WTC11 (cell line): ENCODE data around the gene SMIM31. TPM values are rescaled to one million over a fixed set of nuclear protein-coding genes. Genes with fewer than 3 reads are reported as not detected.

ENCODE experiments used
- ATAC-seq: fragments of 200-7000 bp; cut with Tn5 transposase; 2 replicates; pipeline ENCODE4 v1.10.0; 2021; ENCODE audit warnings: mild to moderate bottlenecking, moderate library complexity
- CTCF ChIA-PET: fragments of 300-600 bp; sonication (Branson Sonifier 250); formaldehyde crosslinking; loops from one replicate; lab custom pipeline; 2021; ENCODE audit warnings: antibody characterized with exemption; lab: Charles Lee
- POLR2A ChIA-PET: fragments of 350-600 bp; sonication (Branson Sonifier 250); formaldehyde crosslinking; loops from one replicate; lab custom pipeline; 2021; ENCODE audit warnings: antibody characterized with exemption; lab: Charles Lee
- DNase-seq: peaks from one replicate; pipeline ENCODE4 v3.0.0; 2021; ENCODE audit warnings: low spot score
- H3K27ac Mint-ChIP-seq: 2 replicates; pipeline ENCODE4 v1.8.0; 2021; ENCODE audit warnings: mixed read lengths
- H3K27me3 Mint-ChIP-seq: 2 replicates; pipeline ENCODE4 v1.8.0; 2021; ENCODE audit warnings: low read depth, mild to moderate bottlenecking, moderate library complexity, mixed read lengths
- H3K36me3 Mint-ChIP-seq: 2 replicates; pipeline ENCODE4 v1.8.0; 2021; ENCODE audit warnings: mixed read lengths
- H3K4me1 Mint-ChIP-seq: 2 replicates; pipeline ENCODE4 v1.8.0; 2022; ENCODE audit warnings: mixed read lengths
- H3K4me3 Mint-ChIP-seq: 2 replicates; pipeline ENCODE4 v1.8.0; 2021; ENCODE audit warnings: mild to moderate bottlenecking, moderate library complexity, mixed read lengths
- H3K9me3 Mint-ChIP-seq: 2 replicates; pipeline ENCODE4 v1.8.0; 2021; ENCODE audit warnings: mixed read lengths
- FOXJ3 ChIP-seq: sonication (generic); formaldehyde crosslinking; IDR thresholded peaks from 2 replicates; pipeline ENCODE4 v1.9.0; 2021; ENCODE audit warnings: missing genetic modification reagents, mild to moderate bottlenecking, borderline replicate concordance
- GABPB1 ChIP-seq: sonication (generic); formaldehyde crosslinking; IDR thresholded peaks from 2 replicates; pipeline ENCODE4 v1.8.1; 2023; ENCODE audit warnings: mild to moderate bottlenecking, missing genetic modification reagents
- GTF2I ChIP-seq: fragments of 250-450 bp; sonication (Bioruptor Pico); conservative IDR thresholded peaks from 2 replicates; pipeline ENCODE4 v1.4.0; 2021; ENCODE audit warnings: mild to moderate bottlenecking
- JAZF1 ChIP-seq: fragments of 250-450 bp; sonication (Bioruptor Pico); IDR thresholded peaks from 2 replicates; pipeline ENCODE4 v1.9.0; 2021; ENCODE audit warnings: moderate library complexity, mild to moderate bottlenecking, inconsistent platforms
- JUN ChIP-seq: sonication (generic); formaldehyde crosslinking; IDR thresholded peaks from 2 replicates; pipeline ENCODE4 v1.8.0; 2023; ENCODE audit warnings: mild to moderate bottlenecking, missing genetic modification reagents
- MXD4 ChIP-seq: fragments of 250-450 bp; sonication (Bioruptor Pico); IDR thresholded peaks from 2 replicates; pipeline ENCODE4 v1.8.0; 2021; ENCODE audit warnings: mild to moderate bottlenecking, moderate library complexity, borderline replicate concordance
- NR3C1 ChIP-seq: sonication (generic); formaldehyde crosslinking; conservative IDR thresholded peaks from 2 replicates; pipeline ENCODE4 v1.8.1; 2023; ENCODE audit warnings: low read depth, mild to moderate bottlenecking, missing genetic modification reagents
- RORB ChIP-seq: fragments of 250-450 bp; sonication (Bioruptor Pico); IDR thresholded peaks from 2 replicates; pipeline ENCODE4 v1.9.0; 2021; ENCODE audit warnings: mild to moderate bottlenecking
- TP53 ChIP-seq: sonication (generic); formaldehyde crosslinking; IDR thresholded peaks from 2 replicates; pipeline ENCODE4 v1.8.1; 2023; ENCODE audit warnings: mild to moderate bottlenecking, missing genetic modification reagents
- ZNF121 ChIP-seq: sonication (generic); formaldehyde crosslinking; IDR thresholded peaks from 2 replicates; pipeline ENCODE4 v1.8.0; 2023; ENCODE audit warnings: missing genetic modification reagents
- ZNF138 ChIP-seq: sonication (generic); formaldehyde crosslinking; conservative IDR thresholded peaks from 2 replicates; pipeline ENCODE4 v1.8.1; 2022; ENCODE audit warnings: mild to moderate bottlenecking, moderate library complexity, missing genetic modification reagents
- ZNF317 ChIP-seq: sonication (generic); formaldehyde crosslinking; IDR thresholded peaks from 2 replicates; pipeline ENCODE4 v1.8.1; 2023; ENCODE audit warnings: low read depth, mild to moderate bottlenecking, moderate library complexity, missing genetic modification reagents, borderline replicate concordance
- total RNA-seq: library from RNA; stranded (reverse); gene quantifications from 3 replicates; pipeline ENCODE4 v1.2.3, GENCODE V29; 2021
- TF ChIP-seq, protein P1 (sequence below): fragments of 250-450 bp; sonication (Bioruptor Pico); IDR thresholded peaks from 2 replicates; pipeline ENCODE4 v1.8.0; 2021; ENCODE audit warnings: mild to moderate bottlenecking
- TF ChIP-seq, protein P2 (sequence below): sonication (generic); formaldehyde crosslinking; IDR thresholded peaks from 2 replicates; pipeline ENCODE4 v1.8.1; 2023; ENCODE audit warnings: mild to moderate bottlenecking, missing genetic modification reagents
- TF ChIP-seq, protein P3 (sequence below): fragments of 250-450 bp; sonication (Bioruptor Pico); IDR thresholded peaks from 2 replicates; pipeline ENCODE4 v1.9.0; 2021; ENCODE audit warnings: mild to moderate bottlenecking
- TF ChIP-seq, protein P4 (sequence below): fragments of 250-450 bp; sonication (Bioruptor Pico); IDR thresholded peaks from 2 replicates; pipeline ENCODE4 v1.9.0; 2021; ENCODE audit warnings: moderate library complexity, mild to moderate bottlenecking, inconsistent platforms, borderline replicate concordance
- TF ChIP-seq, protein P5 (sequence below): fragments of 250-450 bp; sonication (Bioruptor Pico); IDR thresholded peaks from 2 replicates; pipeline ENCODE4 v1.9.0; 2021; ENCODE audit warnings: mild to moderate bottlenecking, borderline replicate concordance
- TF ChIP-seq, protein P6 (sequence below): sonication (generic); formaldehyde crosslinking; conservative IDR thresholded peaks from 2 replicates; pipeline ENCODE4 v1.8.1; 2023; ENCODE audit warnings: mild to moderate bottlenecking, low read depth, missing genetic modification reagents, moderate library complexity
- TF ChIP-seq, protein P7 (sequence below): sonication (generic); formaldehyde crosslinking; IDR thresholded peaks from 2 replicates; pipeline ENCODE4 v1.8.1; 2022; ENCODE audit warnings: mild to moderate bottlenecking, missing genetic modification reagents, moderate library complexity, borderline replicate concordance
- TF ChIP-seq, protein P8 (sequence below): fragments of 250-450 bp; sonication (Bioruptor Pico); IDR thresholded peaks from 2 replicates; pipeline ENCODE4 v1.9.0; 2021; ENCODE audit warnings: mild to moderate bottlenecking
- TF ChIP-seq, protein P9 (sequence below): sonication (generic); formaldehyde crosslinking; conservative IDR thresholded peaks from 2 replicates; pipeline ENCODE4 v1.8.1; 2022; ENCODE audit warnings: mild to moderate bottlenecking, missing genetic modification reagents

The SMIM31 gene
- total RNA-seq, 1 experiment from 2014 or later, result not detected

DNA sequence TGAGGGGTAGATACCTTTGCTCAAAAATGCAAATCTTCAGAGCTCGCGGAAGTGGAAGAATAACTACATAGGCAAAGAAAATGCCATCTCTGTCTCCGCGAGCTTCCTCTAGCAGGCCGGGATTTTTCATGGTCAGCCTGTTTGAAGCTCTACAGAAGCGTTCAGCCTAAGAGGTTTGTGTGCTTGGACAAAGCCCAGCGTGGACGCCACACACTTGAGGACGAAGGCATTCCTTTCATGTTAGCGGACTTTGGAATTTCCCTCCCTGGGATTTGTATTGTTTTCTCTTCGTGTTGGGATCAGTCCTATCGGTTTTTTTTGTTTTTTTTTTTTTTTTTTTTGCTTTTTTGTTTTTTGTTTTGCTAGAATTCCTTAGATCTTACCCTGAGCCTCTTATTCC, 53.7 kb downstream of the SMIM31 start (continued):
- TF ChIP-seq, protein P1, sequence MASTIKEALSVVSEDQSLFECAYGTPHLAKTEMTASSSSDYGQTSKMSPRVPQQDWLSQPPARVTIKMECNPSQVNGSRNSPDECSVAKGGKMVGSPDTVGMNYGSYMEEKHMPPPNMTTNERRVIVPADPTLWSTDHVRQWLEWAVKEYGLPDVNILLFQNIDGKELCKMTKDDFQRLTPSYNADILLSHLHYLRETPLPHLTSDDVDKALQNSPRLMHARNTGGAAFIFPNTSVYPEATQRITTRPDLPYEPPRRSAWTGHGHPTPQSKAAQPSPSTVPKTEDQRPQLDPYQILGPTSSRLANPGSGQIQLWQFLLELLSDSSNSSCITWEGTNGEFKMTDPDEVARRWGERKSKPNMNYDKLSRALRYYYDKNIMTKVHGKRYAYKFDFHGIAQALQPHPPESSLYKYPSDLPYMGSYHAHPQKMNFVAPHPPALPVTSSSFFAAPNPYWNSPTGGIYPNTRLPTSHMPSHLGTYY (CRISPR knock-in tag), result no peak
- TF ChIP-seq JAZF1 (CRISPR knock-in tag) (no peak), ZNF317 (no peak), JUN (CRISPR knock-in tag) (no peak), ZNF121 (CRISPR knock-in tag) (no peak), MXD4 (CRISPR knock-in tag) (no peak), NR3C1 (CRISPR knock-in tag) (no peak)
- TF ChIP-seq, protein P2, sequence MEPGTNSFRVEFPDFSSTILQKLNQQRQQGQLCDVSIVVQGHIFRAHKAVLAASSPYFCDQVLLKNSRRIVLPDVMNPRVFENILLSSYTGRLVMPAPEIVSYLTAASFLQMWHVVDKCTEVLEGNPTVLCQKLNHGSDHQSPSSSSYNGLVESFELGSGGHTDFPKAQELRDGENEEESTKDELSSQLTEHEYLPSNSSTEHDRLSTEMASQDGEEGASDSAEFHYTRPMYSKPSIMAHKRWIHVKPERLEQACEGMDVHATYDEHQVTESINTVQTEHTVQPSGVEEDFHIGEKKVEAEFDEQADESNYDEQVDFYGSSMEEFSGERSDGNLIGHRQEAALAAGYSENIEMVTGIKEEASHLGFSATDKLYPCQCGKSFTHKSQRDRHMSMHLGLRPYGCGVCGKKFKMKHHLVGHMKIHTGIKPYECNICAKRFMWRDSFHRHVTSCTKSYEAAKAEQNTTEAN, result no peak
- TF ChIP-seq, protein P3, sequence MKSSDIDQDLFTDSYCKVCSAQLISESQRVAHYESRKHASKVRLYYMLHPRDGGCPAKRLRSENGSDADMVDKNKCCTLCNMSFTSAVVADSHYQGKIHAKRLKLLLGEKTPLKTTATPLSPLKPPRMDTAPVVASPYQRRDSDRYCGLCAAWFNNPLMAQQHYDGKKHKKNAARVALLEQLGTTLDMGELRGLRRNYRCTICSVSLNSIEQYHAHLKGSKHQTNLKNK, result no peak
- TF ChIP-seq, protein P4, sequence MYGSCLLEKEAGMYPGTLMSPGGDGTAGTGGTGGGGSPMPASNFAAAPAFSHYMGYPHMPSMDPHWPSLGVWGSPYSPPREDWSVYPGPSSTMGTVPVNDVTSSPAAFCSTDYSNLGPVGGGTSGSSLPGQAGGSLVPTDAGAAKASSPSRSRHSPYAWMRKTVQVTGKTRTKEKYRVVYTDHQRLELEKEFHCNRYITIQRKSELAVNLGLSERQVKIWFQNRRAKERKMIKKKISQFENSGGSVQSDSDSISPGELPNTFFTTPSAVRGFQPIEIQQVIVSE (CRISPR knock-in tag), result no peak
- TF ChIP-seq, protein P5, sequence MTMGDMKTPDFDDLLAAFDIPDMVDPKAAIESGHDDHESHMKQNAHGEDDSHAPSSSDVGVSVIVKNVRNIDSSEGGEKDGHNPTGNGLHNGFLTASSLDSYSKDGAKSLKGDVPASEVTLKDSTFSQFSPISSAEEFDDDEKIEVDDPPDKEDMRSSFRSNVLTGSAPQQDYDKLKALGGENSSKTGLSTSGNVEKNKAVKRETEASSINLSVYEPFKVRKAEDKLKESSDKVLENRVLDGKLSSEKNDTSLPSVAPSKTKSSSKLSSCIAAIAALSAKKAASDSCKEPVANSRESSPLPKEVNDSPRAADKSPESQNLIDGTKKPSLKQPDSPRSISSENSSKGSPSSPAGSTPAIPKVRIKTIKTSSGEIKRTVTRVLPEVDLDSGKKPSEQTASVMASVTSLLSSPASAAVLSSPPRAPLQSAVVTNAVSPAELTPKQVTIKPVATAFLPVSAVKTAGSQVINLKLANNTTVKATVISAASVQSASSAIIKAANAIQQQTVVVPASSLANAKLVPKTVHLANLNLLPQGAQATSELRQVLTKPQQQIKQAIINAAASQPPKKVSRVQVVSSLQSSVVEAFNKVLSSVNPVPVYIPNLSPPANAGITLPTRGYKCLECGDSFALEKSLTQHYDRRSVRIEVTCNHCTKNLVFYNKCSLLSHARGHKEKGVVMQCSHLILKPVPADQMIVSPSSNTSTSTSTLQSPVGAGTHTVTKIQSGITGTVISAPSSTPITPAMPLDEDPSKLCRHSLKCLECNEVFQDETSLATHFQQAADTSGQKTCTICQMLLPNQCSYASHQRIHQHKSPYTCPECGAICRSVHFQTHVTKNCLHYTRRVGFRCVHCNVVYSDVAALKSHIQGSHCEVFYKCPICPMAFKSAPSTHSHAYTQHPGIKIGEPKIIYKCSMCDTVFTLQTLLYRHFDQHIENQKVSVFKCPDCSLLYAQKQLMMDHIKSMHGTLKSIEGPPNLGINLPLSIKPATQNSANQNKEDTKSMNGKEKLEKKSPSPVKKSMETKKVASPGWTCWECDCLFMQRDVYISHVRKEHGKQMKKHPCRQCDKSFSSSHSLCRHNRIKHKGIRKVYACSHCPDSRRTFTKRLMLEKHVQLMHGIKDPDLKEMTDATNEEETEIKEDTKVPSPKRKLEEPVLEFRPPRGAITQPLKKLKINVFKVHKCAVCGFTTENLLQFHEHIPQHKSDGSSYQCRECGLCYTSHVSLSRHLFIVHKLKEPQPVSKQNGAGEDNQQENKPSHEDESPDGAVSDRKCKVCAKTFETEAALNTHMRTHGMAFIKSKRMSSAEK (CRISPR knock-in tag), result no peak

DNA sequence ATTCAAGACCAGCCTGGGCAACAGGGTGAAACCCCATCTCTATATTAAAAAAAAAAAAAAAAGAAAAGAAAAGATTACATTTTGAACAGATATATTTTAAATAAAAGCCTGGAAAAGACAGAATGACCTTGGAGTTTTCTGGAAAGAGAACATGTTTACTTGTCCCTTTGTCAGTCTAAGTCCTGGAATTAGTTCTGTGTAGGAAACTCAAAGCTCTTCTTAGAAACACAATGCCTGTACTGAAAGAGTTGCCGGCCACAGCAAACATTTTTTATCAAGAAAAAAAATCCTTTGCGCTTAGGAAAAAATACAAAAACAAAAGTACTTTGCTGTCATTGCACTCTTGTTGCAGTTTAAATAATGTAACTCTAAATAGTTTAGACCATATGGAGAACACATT, 59.6 kb downstream of the SMIM31 start:
- POLR2A ChIA-PET, result no interaction called here
- Mint-ChIP-seq H3K27ac (no peak overlapping the region), H3K36me3 (no peaks in the 10 kb centered on the region), H3K4me1 (peaks cover 39% of the 10 kb centered on the region), H3K9me3 (no peaks in the 10 kb centered on the region), H3K27me3 (no peaks in the 10 kb centered on the region), H3K4me3 (no peak overlapping the region)
- CTCF ChIA-PET, result no interaction called here
- DNase-seq, result no peak
- no peak for ATAC-seq
- TF ChIP-seq, protein P6, sequence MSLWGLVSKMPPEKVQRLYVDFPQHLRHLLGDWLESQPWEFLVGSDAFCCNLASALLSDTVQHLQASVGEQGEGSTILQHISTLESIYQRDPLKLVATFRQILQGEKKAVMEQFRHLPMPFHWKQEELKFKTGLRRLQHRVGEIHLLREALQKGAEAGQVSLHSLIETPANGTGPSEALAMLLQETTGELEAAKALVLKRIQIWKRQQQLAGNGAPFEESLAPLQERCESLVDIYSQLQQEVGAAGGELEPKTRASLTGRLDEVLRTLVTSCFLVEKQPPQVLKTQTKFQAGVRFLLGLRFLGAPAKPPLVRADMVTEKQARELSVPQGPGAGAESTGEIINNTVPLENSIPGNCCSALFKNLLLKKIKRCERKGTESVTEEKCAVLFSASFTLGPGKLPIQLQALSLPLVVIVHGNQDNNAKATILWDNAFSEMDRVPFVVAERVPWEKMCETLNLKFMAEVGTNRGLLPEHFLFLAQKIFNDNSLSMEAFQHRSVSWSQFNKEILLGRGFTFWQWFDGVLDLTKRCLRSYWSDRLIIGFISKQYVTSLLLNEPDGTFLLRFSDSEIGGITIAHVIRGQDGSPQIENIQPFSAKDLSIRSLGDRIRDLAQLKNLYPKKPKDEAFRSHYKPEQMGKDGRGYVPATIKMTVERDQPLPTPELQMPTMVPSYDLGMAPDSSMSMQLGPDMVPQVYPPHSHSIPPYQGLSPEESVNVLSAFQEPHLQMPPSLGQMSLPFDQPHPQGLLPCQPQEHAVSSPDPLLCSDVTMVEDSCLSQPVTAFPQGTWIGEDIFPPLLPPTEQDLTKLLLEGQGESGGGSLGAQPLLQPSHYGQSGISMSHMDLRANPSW (CRISPR knock-in tag), result no peak
- no peak for TF ChIP-seq GTF2I (CRISPR knock-in tag)
- no peak for TF ChIP-seq RORB (CRISPR knock-in tag)
- TF ChIP-seq, protein P7, sequence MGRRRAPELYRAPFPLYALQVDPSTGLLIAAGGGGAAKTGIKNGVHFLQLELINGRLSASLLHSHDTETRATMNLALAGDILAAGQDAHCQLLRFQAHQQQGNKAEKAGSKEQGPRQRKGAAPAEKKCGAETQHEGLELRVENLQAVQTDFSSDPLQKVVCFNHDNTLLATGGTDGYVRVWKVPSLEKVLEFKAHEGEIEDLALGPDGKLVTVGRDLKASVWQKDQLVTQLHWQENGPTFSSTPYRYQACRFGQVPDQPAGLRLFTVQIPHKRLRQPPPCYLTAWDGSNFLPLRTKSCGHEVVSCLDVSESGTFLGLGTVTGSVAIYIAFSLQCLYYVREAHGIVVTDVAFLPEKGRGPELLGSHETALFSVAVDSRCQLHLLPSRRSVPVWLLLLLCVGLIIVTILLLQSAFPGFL (CRISPR knock-in tag), result no peak
- TF ChIP-seq, protein P8, sequence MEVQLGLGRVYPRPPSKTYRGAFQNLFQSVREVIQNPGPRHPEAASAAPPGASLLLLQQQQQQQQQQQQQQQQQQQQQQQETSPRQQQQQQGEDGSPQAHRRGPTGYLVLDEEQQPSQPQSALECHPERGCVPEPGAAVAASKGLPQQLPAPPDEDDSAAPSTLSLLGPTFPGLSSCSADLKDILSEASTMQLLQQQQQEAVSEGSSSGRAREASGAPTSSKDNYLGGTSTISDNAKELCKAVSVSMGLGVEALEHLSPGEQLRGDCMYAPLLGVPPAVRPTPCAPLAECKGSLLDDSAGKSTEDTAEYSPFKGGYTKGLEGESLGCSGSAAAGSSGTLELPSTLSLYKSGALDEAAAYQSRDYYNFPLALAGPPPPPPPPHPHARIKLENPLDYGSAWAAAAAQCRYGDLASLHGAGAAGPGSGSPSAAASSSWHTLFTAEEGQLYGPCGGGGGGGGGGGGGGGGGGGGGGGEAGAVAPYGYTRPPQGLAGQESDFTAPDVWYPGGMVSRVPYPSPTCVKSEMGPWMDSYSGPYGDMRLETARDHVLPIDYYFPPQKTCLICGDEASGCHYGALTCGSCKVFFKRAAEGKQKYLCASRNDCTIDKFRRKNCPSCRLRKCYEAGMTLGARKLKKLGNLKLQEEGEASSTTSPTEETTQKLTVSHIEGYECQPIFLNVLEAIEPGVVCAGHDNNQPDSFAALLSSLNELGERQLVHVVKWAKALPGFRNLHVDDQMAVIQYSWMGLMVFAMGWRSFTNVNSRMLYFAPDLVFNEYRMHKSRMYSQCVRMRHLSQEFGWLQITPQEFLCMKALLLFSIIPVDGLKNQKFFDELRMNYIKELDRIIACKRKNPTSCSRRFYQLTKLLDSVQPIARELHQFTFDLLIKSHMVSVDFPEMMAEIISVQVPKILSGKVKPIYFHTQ (CRISPR knock-in tag), result no peak
- TF ChIP-seq, protein P9, sequence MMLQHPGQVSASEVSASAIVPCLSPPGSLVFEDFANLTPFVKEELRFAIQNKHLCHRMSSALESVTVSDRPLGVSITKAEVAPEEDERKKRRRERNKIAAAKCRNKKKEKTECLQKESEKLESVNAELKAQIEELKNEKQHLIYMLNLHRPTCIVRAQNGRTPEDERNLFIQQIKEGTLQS (CRISPR knock-in tag), result no peak
- TF ChIP-seq FOXJ3, result no peak
- no peak for TF ChIP-seq ZNF138
- no peak for TF ChIP-seq GABPB1 (CRISPR knock-in tag)
- no peak for TF ChIP-seq TP53 (CRISPR knock-in tag)
